HCT116 (cell line): ENCODE data around the gene IL21R.

Source experiments
- EZH2 ChIP-seq: fragments of 200-600 bp; sonication (generic); IDR thresholded peaks from 2 replicates; pipeline ENCODE4 v1.6.1; 2017; ENCODE audit warnings: antibody characterized with exemption, mixed run types
- JUND ChIP-seq: IDR thresholded peaks from 2 replicates; pipeline ENCODE4 v1.6.1; 2012
- POLR2A ChIP-seq: IDR thresholded peaks from 2 replicates; pipeline ENCODE4 v1.7.0; 2011; ENCODE audit warnings: borderline replicate concordance; ENCODE audit not compliant: insufficient read depth, insufficient read length; ENCODE audit errors: extremely low read depth
- POLR2AphosphoS5 ChIP-seq: IDR thresholded peaks from 2 replicates; pipeline ENCODE4 v1.6.1; 2011; ENCODE audit warnings: mild to moderate bottlenecking, low read depth, low read length, moderate library complexity
- RAD21 ChIP-seq: IDR thresholded peaks from 2 replicates; pipeline ENCODE4 v1.6.1; 2012; ENCODE audit warnings: low read depth, mild to moderate bottlenecking
- SP1 ChIP-seq: IDR thresholded peaks from 2 replicates; pipeline ENCODE4 v1.6.1; 2012; ENCODE audit warnings: low read depth
- TCF7L2 ChIP-seq: IDR thresholded peaks from 2 replicates; pipeline ENCODE4 v1.7.0; 2011; ENCODE audit warnings: borderline replicate concordance, inconsistent platforms; ENCODE audit not compliant: insufficient read depth, insufficient read length; ENCODE audit errors: extremely low read depth
- TF ChIP-seq, protein P1 (sequence below): IDR thresholded peaks from 2 replicates; pipeline ENCODE4 v1.6.1; 2012
- TF ChIP-seq, protein P2 (sequence below), 3 experiments: fragments of 200-600 bp in 1 of 3; sonication (generic) in 1 of 3; IDR thresholded peaks in 2 of 3; conservative IDR thresholded peaks in 1 of 3; 2 replicates each; pipeline ENCODE4 v1.5.1; 2012 to 2017; ENCODE audit warnings: low read depth in 2 of 3, low read length in 2 of 3, antibody characterized with exemption in 1 of 3, borderline replicate concordance in 1 of 3, control low read depth in 1 of 3, mild to moderate bottlenecking in 1 of 3, mixed read lengths in 1 of 3, mixed run types in 1 of 3, moderate library complexity in 1 of 3; ENCODE audit not compliant: insufficient read depth in 1 of 3
- TF ChIP-seq, protein P3 (sequence below): IDR thresholded peaks from 2 replicates; pipeline ENCODE4 v1.6.1; 2012

DNA sequence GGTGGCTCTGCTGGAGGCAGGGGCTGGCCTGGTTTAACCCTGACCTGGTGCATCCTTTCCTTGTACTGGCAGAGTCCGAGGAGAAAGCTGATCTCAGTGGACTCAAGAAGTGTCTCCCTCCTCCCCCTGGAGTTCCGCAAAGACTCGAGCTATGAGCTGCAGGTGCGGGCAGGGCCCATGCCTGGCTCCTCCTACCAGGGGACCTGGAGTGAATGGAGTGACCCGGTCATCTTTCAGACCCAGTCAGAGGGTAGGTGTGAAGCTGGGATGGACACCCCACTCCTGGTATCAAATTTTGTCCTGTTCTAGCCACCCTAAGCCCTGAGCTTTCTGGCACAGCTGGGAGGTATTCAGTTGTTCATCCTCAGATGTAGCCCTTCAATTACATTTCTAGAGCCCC, 42.5 kb downstream of the IL21R start:
- TF ChIP-seq EZH2 (no peak), POLR2AphosphoS5 (no peak), SP1 (no peak), RAD21 (no peak), TCF7L2 (no peak), POLR2A (no peak), JUND (no peak)
- TF ChIP-seq, protein P1, sequence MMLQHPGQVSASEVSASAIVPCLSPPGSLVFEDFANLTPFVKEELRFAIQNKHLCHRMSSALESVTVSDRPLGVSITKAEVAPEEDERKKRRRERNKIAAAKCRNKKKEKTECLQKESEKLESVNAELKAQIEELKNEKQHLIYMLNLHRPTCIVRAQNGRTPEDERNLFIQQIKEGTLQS, result no peak
- TF ChIP-seq, protein P2, sequence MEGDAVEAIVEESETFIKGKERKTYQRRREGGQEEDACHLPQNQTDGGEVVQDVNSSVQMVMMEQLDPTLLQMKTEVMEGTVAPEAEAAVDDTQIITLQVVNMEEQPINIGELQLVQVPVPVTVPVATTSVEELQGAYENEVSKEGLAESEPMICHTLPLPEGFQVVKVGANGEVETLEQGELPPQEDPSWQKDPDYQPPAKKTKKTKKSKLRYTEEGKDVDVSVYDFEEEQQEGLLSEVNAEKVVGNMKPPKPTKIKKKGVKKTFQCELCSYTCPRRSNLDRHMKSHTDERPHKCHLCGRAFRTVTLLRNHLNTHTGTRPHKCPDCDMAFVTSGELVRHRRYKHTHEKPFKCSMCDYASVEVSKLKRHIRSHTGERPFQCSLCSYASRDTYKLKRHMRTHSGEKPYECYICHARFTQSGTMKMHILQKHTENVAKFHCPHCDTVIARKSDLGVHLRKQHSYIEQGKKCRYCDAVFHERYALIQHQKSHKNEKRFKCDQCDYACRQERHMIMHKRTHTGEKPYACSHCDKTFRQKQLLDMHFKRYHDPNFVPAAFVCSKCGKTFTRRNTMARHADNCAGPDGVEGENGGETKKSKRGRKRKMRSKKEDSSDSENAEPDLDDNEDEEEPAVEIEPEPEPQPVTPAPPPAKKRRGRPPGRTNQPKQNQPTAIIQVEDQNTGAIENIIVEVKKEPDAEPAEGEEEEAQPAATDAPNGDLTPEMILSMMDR (IDR thresholded peaks at IDR 0.05 in 2 of 3, conservative IDR thresholded peaks at IDR 0.05 in 1 of 3; ENCODE audit: borderline replicate concordance in 1 of 3, insufficient read depth in 1 of 3, low read depth in 2 of 3, low read length in 2 of 3), result no peak
- TF ChIP-seq, protein P3, sequence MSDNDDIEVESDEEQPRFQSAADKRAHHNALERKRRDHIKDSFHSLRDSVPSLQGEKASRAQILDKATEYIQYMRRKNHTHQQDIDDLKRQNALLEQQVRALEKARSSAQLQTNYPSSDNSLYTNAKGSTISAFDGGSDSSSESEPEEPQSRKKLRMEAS, result no peak
